HepG2 (cell line): ENCODE measurements around the gene DUOXA2. TPM values are rescaled to one million over a fixed set of nuclear protein-coding genes. Genes with fewer than 3 reads are reported as not detected.

Source experiments
- ARHGAP35 ChIP-seq: sonication (generic); formaldehyde crosslinking; IDR thresholded peaks from 2 replicates; pipeline ENCODE4 v1.9.0; 2022; ENCODE audit warnings: mild to moderate bottlenecking, inconsistent platforms, moderate library complexity, missing genetic modification reagents, borderline replicate concordance
- ATF5 ChIP-seq: sonication (generic); formaldehyde crosslinking; IDR thresholded peaks from 2 replicates; pipeline ENCODE4 v1.4.0; 2020; ENCODE audit warnings: mild to moderate bottlenecking, low read depth, missing genetic modification reagents
- BCL3 ChIP-seq: sonication (generic); formaldehyde crosslinking; IDR thresholded peaks from 2 replicates; pipeline ENCODE4 v1.5.1; 2020; ENCODE audit warnings: mild to moderate bottlenecking, missing genetic modification reagents, moderate library complexity
- BRCA1 ChIP-seq: sonication (generic); formaldehyde crosslinking; IDR thresholded peaks from 2 replicates; pipeline ENCODE4 v1.4.0; 2020; ENCODE audit warnings: missing genetic modification reagents
- EEA1 ChIP-seq: sonication (generic); formaldehyde crosslinking; IDR thresholded peaks from 2 replicates; pipeline ENCODE4 v1.5.1; 2020; ENCODE audit warnings: mild to moderate bottlenecking, missing genetic modification reagents, borderline replicate concordance
- ERF ChIP-seq: IDR thresholded peaks from 2 replicates; pipeline ENCODE4 v1.6.1; 2018; ENCODE audit warnings: missing biosample characterization, missing genetic modification reagents
- GATAD1 ChIP-seq: IDR thresholded peaks from 2 replicates; pipeline ENCODE4 v1.6.1; 2016; ENCODE audit warnings: missing genetic modification reagents, missing compliant biosample characterization
- HNF4G ChIP-seq, 2 experiments: sonication (generic) in 1 of 2; formaldehyde crosslinking in 1 of 2; IDR thresholded peaks; 2 replicates each; pipeline versions ENCODE4 v1.4.0 to v1.6.1; 2011 to 2020; ENCODE audit warnings: borderline replicate concordance in 2 of 2, low read depth in 2 of 2, mild to moderate bottlenecking in 2 of 2, low read length in 1 of 2, missing genetic modification reagents in 1 of 2, moderate library complexity in 1 of 2
- HNRNPL ChIP-seq: fragments of 200-400 bp; formaldehyde crosslinking; IDR thresholded peaks from 2 replicates; pipeline ENCODE4 v1.6.1; 2017; ENCODE audit warnings: mild to moderate bottlenecking, low read depth, low read length
- HOXA7 ChIP-seq: sonication (generic); formaldehyde crosslinking; IDR thresholded peaks from 2 replicates; pipeline ENCODE4 v1.8.1; 2022; ENCODE audit warnings: mild to moderate bottlenecking, missing genetic modification reagents, moderate library complexity
- KAT7 ChIP-seq: IDR thresholded peaks from 2 replicates; pipeline ENCODE4 v1.6.1; 2018; ENCODE audit warnings: borderline replicate concordance, missing compliant biosample characterization
- PHF8 ChIP-seq: sonication (generic); formaldehyde crosslinking; IDR thresholded peaks from 2 replicates; pipeline ENCODE4 v1.5.0; 2020; ENCODE audit warnings: missing genetic modification reagents
- RAD21 ChIP-seq: fragments of 450-650 bp; formaldehyde crosslinking; IDR thresholded peaks from 2 replicates; pipeline ENCODE4 v1.5.0; 2020; ENCODE audit warnings: mild to moderate bottlenecking
- RXRA ChIP-seq: sonication (generic); formaldehyde crosslinking; IDR thresholded peaks from 2 replicates; pipeline ENCODE4 v1.5.1; 2020; ENCODE audit warnings: missing genetic modification reagents
- SAFB2 ChIP-seq: sonication (generic); formaldehyde crosslinking; IDR thresholded peaks from 2 replicates; pipeline ENCODE4 v1.5.1; 2020; ENCODE audit warnings: missing genetic modification reagents, low read depth, mild to moderate bottlenecking, borderline replicate concordance
- SALL2 ChIP-seq: sonication (generic); formaldehyde crosslinking; IDR thresholded peaks from 2 replicates; pipeline ENCODE4 v1.8.1; 2023; ENCODE audit warnings: mild to moderate bottlenecking, missing genetic modification reagents, inconsistent platforms
- SETDB1 ChIP-seq: sonication (generic); formaldehyde crosslinking; IDR thresholded peaks from 2 replicates; pipeline ENCODE4 v1.5.1; 2020; ENCODE audit warnings: missing genetic modification reagents, mild to moderate bottlenecking, borderline replicate concordance
- TIGD3 ChIP-seq: sonication (generic); formaldehyde crosslinking; IDR thresholded peaks from 2 replicates; pipeline ENCODE4 v1.5.1; 2020; ENCODE audit warnings: mild to moderate bottlenecking, missing genetic modification reagents, borderline replicate concordance
- YY1 ChIP-seq: IDR thresholded peaks from 2 replicates; pipeline ENCODE4 v1.6.1; 2011; ENCODE audit warnings: low read length, low read depth, moderate library complexity, mild to moderate bottlenecking; ENCODE audit not compliant: insufficient read depth, insufficient replicate concordance
- ZNF331 ChIP-seq: sonication (generic); formaldehyde crosslinking; IDR thresholded peaks from 2 replicates; pipeline ENCODE4 v1.4.0; 2020; ENCODE audit warnings: missing genetic modification reagents
- ZNF350 ChIP-seq: sonication (generic); formaldehyde crosslinking; IDR thresholded peaks from 2 replicates; pipeline ENCODE4 v1.4.0; 2020; ENCODE audit warnings: mild to moderate bottlenecking, low read depth, missing genetic modification reagents, borderline replicate concordance
- ZNF44 ChIP-seq: sonication (generic); formaldehyde crosslinking; IDR thresholded peaks from 2 replicates; pipeline ENCODE4 v1.5.1; 2020; ENCODE audit warnings: mild to moderate bottlenecking, missing genetic modification reagents
- ZNF598 ChIP-seq: sonication (generic); formaldehyde crosslinking; IDR thresholded peaks from 2 replicates; pipeline ENCODE4 v1.5.1; 2020; ENCODE audit warnings: mild to moderate bottlenecking, missing genetic modification reagents, borderline replicate concordance
- ZNF83 ChIP-seq: sonication (generic); formaldehyde crosslinking; IDR thresholded peaks from 2 replicates; pipeline ENCODE4 v1.4.0; 2020; ENCODE audit warnings: missing genetic modification reagents, mild to moderate bottlenecking, borderline replicate concordance
- polyA plus RNA-seq, 8 experiments: library from polyadenylated mRNA; depleted of rRNA in 3 of 8; stranded (reverse) in 7 of 8; unstranded in 1 of 8; fragments of >200 nt; fragmentation: Illumina TruSeq in 4 of 8; extraction: Trizol in 4 of 8; gene quantifications; 2 replicates each; pipeline versions ENCODE4 v1.2.1 to v1.2.3, GENCODE V29; 2011 to 2016; ENCODE audit warnings: low read depth in 4 of 8, missing spikeins in 1 of 8, mixed read lengths in 1 of 8; ENCODE audit not compliant: insufficient read depth in 1 of 8
- total RNA-seq, 5 experiments: library from RNA; depleted of rRNA; stranded (reverse); fragments of >200 nt; fragmentation: Illumina TruSeq; extraction: Trizol; gene quantifications; 2 replicates each; pipeline ENCODE4 v1.2.3, GENCODE V29; 2016; ENCODE audit warnings: low read depth in 1 of 5
- TF ChIP-seq, protein P1 (sequence below): IDR thresholded peaks from 2 replicates; pipeline ENCODE4 v1.6.1; 2012; ENCODE audit warnings: inconsistent platforms
- TF ChIP-seq, protein P2 (sequence below): IDR thresholded peaks from 2 replicates; pipeline ENCODE4 v1.6.1; 2018; ENCODE audit warnings: missing genetic modification reagents, mild to moderate bottlenecking, missing compliant biosample characterization

The DUOXA2 gene
- total and polyA plus RNA-seq, 2 of the 13 experiments (the other 11 are each of a cell fraction or from before 2014, with no cell fraction given): 0.32 TPM; not detected in 1

DNA sequence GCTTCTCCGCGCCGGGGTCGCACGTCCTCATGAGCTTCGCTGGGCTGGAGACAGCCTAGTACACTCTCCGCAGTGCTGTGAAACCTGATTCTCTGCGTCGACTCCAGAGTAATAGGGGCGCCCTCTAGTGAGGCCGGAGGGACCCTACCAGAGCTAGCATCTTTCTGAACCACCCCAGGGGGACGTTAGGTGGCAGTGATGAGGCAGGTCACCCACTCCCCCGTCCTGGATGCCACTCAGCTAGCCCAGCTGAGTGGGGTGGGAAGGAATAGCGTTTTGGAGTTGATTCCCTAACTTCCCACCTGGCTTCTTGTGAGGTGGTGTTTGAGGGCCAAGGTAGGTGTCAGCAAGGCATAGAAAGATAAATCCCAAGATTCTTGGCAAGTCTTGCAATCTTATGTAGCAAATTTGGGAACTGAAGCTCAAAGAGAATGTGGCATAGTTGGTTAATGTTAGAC lies 4.0 kb downstream of the DUOXA2 start (continued):
- TF ChIP-seq ARHGAP35 (CRISPR knock-in tag) (0 out of 2 replicates have a peak, but pooled peaks have one; percentile 56), SETDB1 (no peak), PHF8 (CRISPR knock-in tag) (0 out of 2 replicates have a peak, but pooled peaks have one; percentile 43), ZNF44 (CRISPR knock-in tag) (0 out of 2 replicates have a peak, but pooled peaks have one; percentile 50), ATF5 (CRISPR knock-in tag) (no peak), RAD21 (CRISPR knock-in tag) (peak; percentile 85), BRCA1 (CRISPR knock-in tag) (no peak), ZNF350 (CRISPR knock-in tag) (peak; percentile 65; the same call in 1 of the 2 replicates), TIGD3 (0 out of 2 replicates have a peak, but pooled peaks have one; percentile 43), BCL3 (CRISPR knock-in tag) (peak; percentile 62; the same call in 1 of the 2 replicates), ZNF331 (CRISPR knock-in tag) (peak; percentile 53; the same call in 1 of the 2 replicates), YY1 (peak; percentile 38), SALL2 (CRISPR knock-in tag) (no peak), KAT7 (CRISPR knock-in tag) (no peak), EEA1 (CRISPR knock-in tag) (no peak), HNF4G (IDR thresholded peaks at IDR 0.05; ENCODE audit: borderline replicate concordance, low read depth, low read length) (no peak), HNF4G (CRISPR knock-in tag; IDR thresholded peaks at IDR 0.05; ENCODE audit: borderline replicate concordance, low read depth) (no peak), ZNF598 (CRISPR knock-in tag) (peak; percentile 81; the same call in 1 of the 2 replicates), ZNF83 (CRISPR knock-in tag) (0 out of 2 replicates have a peak, but pooled peaks have one; percentile 58), HOXA7 (CRISPR knock-in tag) (no peak), SAFB2 (CRISPR knock-in tag) (no peak), ERF (CRISPR knock-in tag) (peak; percentile 55; the same call in 1 of the 2 replicates), RXRA (peak; percentile 44; the same call in 1 of the 2 replicates), HNRNPL (no peak), GATAD1 (CRISPR knock-in tag) (peak; percentile 48; the same call in 1 of the 2 replicates)
- TF ChIP-seq, protein P1, sequence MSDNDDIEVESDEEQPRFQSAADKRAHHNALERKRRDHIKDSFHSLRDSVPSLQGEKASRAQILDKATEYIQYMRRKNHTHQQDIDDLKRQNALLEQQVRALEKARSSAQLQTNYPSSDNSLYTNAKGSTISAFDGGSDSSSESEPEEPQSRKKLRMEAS: peak; percentile 48; the same call in 1 of the 2 replicates
- TF ChIP-seq, protein P2, sequence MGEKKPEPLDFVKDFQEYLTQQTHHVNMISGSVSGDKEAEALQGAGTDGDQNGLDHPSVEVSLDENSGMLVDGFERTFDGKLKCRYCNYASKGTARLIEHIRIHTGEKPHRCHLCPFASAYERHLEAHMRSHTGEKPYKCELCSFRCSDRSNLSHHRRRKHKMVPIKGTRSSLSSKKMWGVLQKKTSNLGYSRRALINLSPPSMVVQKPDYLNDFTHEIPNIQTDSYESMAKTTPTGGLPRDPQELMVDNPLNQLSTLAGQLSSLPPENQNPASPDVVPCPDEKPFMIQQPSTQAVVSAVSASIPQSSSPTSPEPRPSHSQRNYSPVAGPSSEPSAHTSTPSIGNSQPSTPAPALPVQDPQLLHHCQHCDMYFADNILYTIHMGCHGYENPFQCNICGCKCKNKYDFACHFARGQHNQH (CRISPR knock-in tag): peak; percentile 65; the same call in 1 of the 2 replicates
